ENCODE results near the gene LRRC10B. TPM values are rescaled to one million over a fixed set of nuclear protein-coding genes. Genes with fewer than 3 reads are reported as not detected.

The LRRC10B gene
- total RNA-seq, 1 experiment from 2014 or later: not detected

DNA sequence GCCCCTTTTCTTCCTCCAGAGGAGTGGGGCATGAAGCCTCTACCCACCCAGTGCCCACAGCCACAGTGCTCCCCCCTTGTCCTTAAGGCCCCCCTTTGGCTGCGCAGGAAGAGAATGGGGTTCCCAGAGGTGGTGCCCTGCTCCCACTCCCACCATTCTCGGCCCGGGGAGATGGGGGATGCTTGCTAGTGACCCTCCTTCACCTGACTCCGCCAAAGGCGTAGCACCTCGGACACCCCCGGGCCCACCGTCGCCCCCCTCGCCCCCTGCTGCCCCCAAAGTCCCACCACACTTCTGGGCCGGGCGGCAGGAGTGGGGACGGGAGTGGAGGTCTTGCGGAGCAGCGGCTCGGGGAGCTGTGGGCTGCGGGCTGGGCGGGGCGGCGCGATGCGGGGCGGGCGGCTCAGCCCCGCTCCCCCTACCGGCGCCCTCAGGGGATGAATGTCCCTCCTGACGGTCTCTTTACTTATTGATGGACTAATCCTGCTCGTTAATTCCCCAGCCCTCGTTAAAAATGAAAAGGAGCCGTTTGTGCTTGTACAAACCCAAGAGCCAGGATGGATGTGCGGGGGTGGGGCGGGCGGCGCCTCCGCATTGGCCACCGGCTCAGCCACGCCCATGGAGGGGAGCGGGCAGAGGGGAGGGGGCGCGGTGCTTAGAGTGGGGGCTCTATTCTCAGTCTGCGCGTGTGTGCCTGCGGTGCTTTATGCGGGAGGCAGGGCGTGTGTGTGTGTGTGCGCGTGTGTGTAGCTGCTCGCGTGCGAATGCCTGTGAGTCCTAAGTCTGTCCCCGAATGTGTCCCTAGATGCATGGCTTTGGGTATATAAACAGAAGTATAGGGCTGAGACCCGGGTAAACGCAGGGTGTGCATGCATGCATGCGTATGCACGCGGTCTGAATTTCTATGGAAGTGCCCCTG is 46.8 kb downstream of the LRRC10B start:
- H4K20me1 ChIP-seq (ENCODE audit: insufficient read depth): no peaks in the 10 kb centered on the region
- H3K4me1 ChIP-seq (ENCODE audit: control insufficient read depth in 1 of 2, insufficient read depth in 2 of 2, low read length in 2 of 2): peaks cover 12 to 35% of the 10 kb centered on the region in 2 experiments
- no peaks in the 10 kb centered on the region for H3K36me3 ChIP-seq (ENCODE audit: control insufficient read depth in 1 of 2, insufficient read depth in 2 of 2, low read length in 2 of 2)
- RAD21 ChIA-PET (ENCODE audit: low non-redundant PET in 1 of 2, low total read pairs in 2 of 2, uncharacterized antibody in 2 of 2, unreplicated experiment in 2 of 2): no interaction called here
- no peaks in the 10 kb centered on the region for H3K9me3 ChIP-seq (ENCODE audit: control insufficient read depth in 1 of 2, insufficient read depth in 1 of 2, low read depth in 1 of 2, low read length in 2 of 2)
- H3K4me3 ChIP-seq (replicated peaks in 1 of 2; ENCODE audit: low read depth in 1 of 2, low read length in 2 of 2): no peak overlapping the region
- CTCF ChIA-PET: no interaction called here
- intact Hi-C loops (cut with micrococcal nuclease): no loop called here
- ATAC-seq: no peak
- no peaks in the 10 kb centered on the region for H3K9me2 ChIP-seq (ENCODE audit: insufficient read depth)
- no peak for TF ChIP-seq CEBPB (IDR thresholded peaks at IDR 0.05; ENCODE audit: low read depth)
- TF ChIP-seq ATF3 (IDR thresholded peaks at IDR 0.05): no peak
- TF ChIP-seq CTCF (IDR thresholded peaks at IDR 0.05 in 2 of 3, conservative IDR thresholded peaks at IDR 0.05 in 1 of 3; ENCODE audit: borderline replicate concordance in 1 of 3, insufficient read depth in 1 of 3, low read depth in 2 of 3, low read length in 2 of 3): no peak
- no peak for TF ChIP-seq CBX3 (IDR thresholded peaks at IDR 0.05; ENCODE audit: low read depth)
- no peak for TF ChIP-seq SIN3A (IDR thresholded peaks at IDR 0.05; ENCODE audit: low read depth)
- no peaks in the 10 kb centered on the region for H3K79me2 ChIP-seq (ENCODE audit: insufficient read depth, low read length)
- H3K9ac ChIP-seq (ENCODE audit: low read length): no peak overlapping the region
- H3K4me2 ChIP-seq (ENCODE audit: low read length): no peak overlapping the region
- no peak overlapping the region for H2AFZ ChIP-seq (ENCODE audit: low read depth, low read length, poor library complexity, severe bottlenecking)
- POLR2A ChIA-PET: no interaction called here
- no peak for DNase-seq (ENCODE audit: low read depth, low spot score)
- H3K27ac ChIP-seq (ENCODE audit: low read depth, low read length): no peak overlapping the region
- no TSS peak for BruUV-seq (replicated peaks)
- H3K27me3 ChIP-seq (ENCODE audit: insufficient read depth, low read length): no peaks in the 10 kb centered on the region

DNA sequence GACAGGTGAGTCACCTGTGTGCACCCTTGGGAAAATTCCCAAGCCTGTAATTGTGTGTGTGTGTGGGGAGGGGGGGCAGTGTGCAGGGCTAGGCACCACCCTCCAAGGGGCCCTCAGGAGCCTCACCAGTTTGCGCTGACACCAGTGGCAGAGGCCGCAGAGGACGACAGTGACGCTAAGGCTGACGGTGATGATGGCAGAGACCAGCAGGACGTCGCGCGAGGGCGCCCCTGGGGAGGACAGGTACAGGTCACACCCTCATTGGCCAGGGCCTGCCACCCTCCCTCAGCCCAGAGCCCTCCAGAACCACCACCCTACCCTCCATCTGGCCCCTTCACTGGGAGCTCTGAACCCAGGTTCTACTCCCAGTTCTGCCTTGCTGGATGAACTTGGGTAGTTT is 47.4 kb downstream of the LRRC10B start:
- no peaks in the 10 kb centered on the region for H3K27me3 ChIP-seq (ENCODE audit: insufficient read depth, low read length)
- ChIA-PET POLR2A (no interaction called here), CTCF (no interaction called here), RAD21 (ENCODE audit: low non-redundant PET in 1 of 2, low total read pairs in 2 of 2, uncharacterized antibody in 2 of 2, unreplicated experiment in 2 of 2) (no interaction called here)
- no peak overlapping the region for H3K9ac ChIP-seq (ENCODE audit: low read length)
- TF ChIP-seq MAX (IDR thresholded peaks at IDR 0.05): no peak
- TF ChIP-seq EZH2 (IDR thresholded peaks at IDR 0.05): no peak
- no peak for TF ChIP-seq POLR2AphosphoS5 (IDR thresholded peaks at IDR 0.05; ENCODE audit: low read depth, low read length)
- no peak for TF ChIP-seq CBX3 (IDR thresholded peaks at IDR 0.05; ENCODE audit: low read depth)
- no peak for TF ChIP-seq POLR2A (IDR thresholded peaks at IDR 0.05; ENCODE audit: borderline replicate concordance, extremely low read depth, insufficient read depth, insufficient read length)
- intact Hi-C loops (cut with micrococcal nuclease): no loop called here
- H2AFZ ChIP-seq (ENCODE audit: low read depth, low read length, poor library complexity, severe bottlenecking): no peak overlapping the region
- no peaks in the 10 kb centered on the region for H3K36me3 ChIP-seq (ENCODE audit: control insufficient read depth in 1 of 2, insufficient read depth in 2 of 2, low read length in 2 of 2)
- H3K79me2 ChIP-seq (ENCODE audit: insufficient read depth, low read length): no peaks in the 10 kb centered on the region
- H3K4me3 ChIP-seq (replicated peaks in 1 of 2; ENCODE audit: low read depth in 1 of 2, low read length in 2 of 2): no peak overlapping the region
- no peak overlapping the region for H3K4me2 ChIP-seq (ENCODE audit: low read length)
- H3K9me2 ChIP-seq (ENCODE audit: insufficient read depth): no peaks in the 10 kb centered on the region
- no peak overlapping the region for H3K27ac ChIP-seq (ENCODE audit: low read depth, low read length)
- DNase-seq (ENCODE audit: low read depth, low spot score) (no peak), ATAC-seq (no peak)
- H3K4me1 ChIP-seq (ENCODE audit: control insufficient read depth in 1 of 2, insufficient read depth in 2 of 2, low read length in 2 of 2): peaks cover 12 to 35% of the 10 kb centered on the region in 2 experiments
- no TSS peak for BruUV-seq (replicated peaks)
- no peaks in the 10 kb centered on the region for H4K20me1 ChIP-seq (ENCODE audit: insufficient read depth)
- H3K9me3 ChIP-seq (ENCODE audit: control insufficient read depth in 1 of 2, insufficient read depth in 1 of 2, low read depth in 1 of 2, low read length in 2 of 2): no peaks in the 10 kb centered on the region

Data from HCT116 (cell line).